Measurements from ENCODE around the gene CORO2A. TPM values are rescaled to one million over a fixed set of nuclear protein-coding genes. Genes with fewer than 3 reads are reported as not detected.

CORO2A gene
- total and polyA plus RNA-seq, 10 of the 15 experiments (the other 5 are each of a cell fraction or from before 2014, with no cell fraction given), result 1.0 to 5.3 (median 3.5) TPM

- Histone ChIP-seq H4K20me1 (ENCODE audit: control insufficient read depth, insufficient read depth) (no peaks in the 10 kb centered on the region), H3K27me3 (replicated peaks in 1 of 2; ENCODE audit: control insufficient read depth in 2 of 2, insufficient read depth in 2 of 2, low read length in 1 of 2) (no peaks in the 10 kb centered on the region), H3K4me3 (no peak overlapping the region), H3K9ac (ENCODE audit: control insufficient read depth, insufficient read depth, low read length) (no peak overlapping the region), H3K27ac (ENCODE audit: control insufficient read depth, insufficient read depth) (no peak overlapping the region), H2AFZ (ENCODE audit: control insufficient read depth, low read depth, low read length) (no peak overlapping the region), H3K36me3 (ENCODE audit: control insufficient read depth in 2 of 2, insufficient read depth in 2 of 2, low read length in 1 of 2) (no peaks in the 10 kb centered on the region), H3K4me1 (ENCODE audit: control insufficient read depth, insufficient read depth, low read length) (peaks cover 11% of the 10 kb centered on the region), H3K9me3 (replicated peaks; ENCODE audit: control insufficient read depth, insufficient read depth, low read length) (no peaks in the 10 kb centered on the region), H3K79me2 (ENCODE audit: control insufficient read depth, insufficient read depth, low read length) (no peaks in the 10 kb centered on the region), H3K4me2 (ENCODE audit: control insufficient read depth, insufficient read depth) (no peak overlapping the region)
- intact Hi-C loops (cut with micrococcal nuclease; ENCODE audit: unreplicated experiment) (no loop called here), in situ Hi-C loops (cut with MboI) (no loop called here)
- ChIA-PET CTCF (no interaction called here), RAD21 (ENCODE audit: unreplicated experiment) (no interaction called here), SMC1A (ENCODE audit: uncharacterized antibody, unreplicated experiment) (no interaction called here), POLR2A (no interaction called here)
- no peak for ATAC-seq
- DNase-seq (ENCODE audit: low read depth, low spot score), result no peak
- WGBS (ENCODE audit: insufficient coverage, insufficient replicate concordance, low lambda C conversion rate, missing lambda C conversion rate), result 84% methylated on average over 20 of the region's 20 CpGs
- BruUV-seq (replicated peaks), result no TSS peak
- FAIRE-seq, result no peak
- TF ChIP-seq MLLT1 (IDR thresholded peaks at IDR 0.05) (no peak), SRF (IDR thresholded peaks at IDR 0.05; ENCODE audit: low read depth in 2 of 2, low read length in 2 of 2) (no peak)
Measured at GRCh38 chr9:98199388-98200033, 7.1 kb upstream of the CORO2A start.

GRCh38 chr9:98195671-98196070 is 3.2 kb upstream of the CORO2A start:
- H3K4me2 ChIP-seq (ENCODE audit: control insufficient read depth, insufficient read depth), result no peak overlapping the region
- in situ Hi-C loops (cut with MboI) (no loop called here), intact Hi-C loops (cut with micrococcal nuclease; ENCODE audit: unreplicated experiment) (no loop called here)
- H3K4me3 ChIP-seq, result no peak overlapping the region
- FAIRE-seq, result no peak
- peaks cover 0 to 3% of the 10 kb centered on the region in 2 experiments; a peak in 2 of 4 replicates for H3K27me3 ChIP-seq (replicated peaks in 1 of 2; ENCODE audit: control insufficient read depth in 2 of 2, insufficient read depth in 2 of 2, low read length in 1 of 2)
- H3K27ac ChIP-seq (ENCODE audit: control insufficient read depth, insufficient read depth), result no peak overlapping the region
- H3K79me2 ChIP-seq (ENCODE audit: control insufficient read depth, insufficient read depth, low read length), result no peaks in the 10 kb centered on the region
- H2AFZ ChIP-seq (ENCODE audit: control insufficient read depth, low read depth, low read length), result no peak overlapping the region
- BruUV-seq (replicated peaks), result no TSS peak
- H3K36me3 ChIP-seq (ENCODE audit: control insufficient read depth in 2 of 2, insufficient read depth in 2 of 2, low read length in 1 of 2), result no peaks in the 10 kb centered on the region
- no peaks in the 10 kb centered on the region for H3K9me3 ChIP-seq (replicated peaks; ENCODE audit: control insufficient read depth, insufficient read depth, low read length)
- ChIA-PET RAD21 (ENCODE audit: unreplicated experiment) (interaction anchor here (1.8 kb wide), 1 partner anchor 122 kb away, joined by 3 read pairs; no protein-coding TSS in a partner anchor), POLR2A (no interaction called here), SMC1A (ENCODE audit: uncharacterized antibody, unreplicated experiment) (no interaction called here), CTCF (interaction anchor here (1.1 kb wide), 2 partner anchors 10 to 78 kb away, joined by 3 to 6 read pairs; no protein-coding TSS in a partner anchor)
- peaks cover 6% of the 10 kb centered on the region for H3K4me1 ChIP-seq (ENCODE audit: control insufficient read depth, insufficient read depth, low read length)
- 50% methylated on average over 4 of the region's 4 CpGs for WGBS (ENCODE audit: insufficient coverage, insufficient replicate concordance, low lambda C conversion rate, missing lambda C conversion rate)
- no peaks in the 10 kb centered on the region for H4K20me1 ChIP-seq (ENCODE audit: control insufficient read depth, insufficient read depth)
- no peak overlapping the region for H3K9ac ChIP-seq (ENCODE audit: control insufficient read depth, insufficient read depth, low read length)
- no peak for ATAC-seq
- DNase-seq (ENCODE audit: low read depth, low spot score), result no peak
- TF ChIP-seq ZSCAN29 (IDR thresholded peaks at IDR 0.05) (no peak), CUX1 (IDR thresholded peaks at IDR 0.05; ENCODE audit: insufficient replicate concordance, low read depth, low read length) (no peak), RFX5 (IDR thresholded peaks at IDR 0.05; ENCODE audit: low read depth, low read length) (no peak), STAT1 (conservative IDR thresholded peaks at IDR 0.05) (no peak), TCF3 (IDR thresholded peaks at IDR 0.05; ENCODE audit: borderline replicate concordance, insufficient read depth, low read depth, low read length) (no peak), EGR1 (IDR thresholded peaks at IDR 0.05; ENCODE audit: borderline replicate concordance in 1 of 2, low read depth in 2 of 2, low read length in 2 of 2) (no peak), NFIC (IDR thresholded peaks at IDR 0.05; ENCODE audit: low read depth, low read length) (no peak), ZNF384 (IDR thresholded peaks at IDR 0.05; ENCODE audit: borderline replicate concordance, low read depth, low read length) (no peak)
